Renal cortex interstitium (tissue), 11 donors: ENCODE measurements around the gene CNTN4. TPM values are rescaled to one million over a fixed set of nuclear protein-coding genes. Genes with fewer than 3 reads are reported as not detected.
A peak's percentile ranks its signal among the peaks of the same experiment; 100 is the strongest.
"Not testable (repeated sequence)": the region's sequence is repeated elsewhere in the genome, so short reads cannot be mapped to it uniquely, and the experiment has no call there.

Source experiments
- DNase-seq, 11 donors: peaks; one replicate each; pipeline ENCODE4 v3.0.0-alpha.2; 2013; ENCODE audit warnings: low read depth in 9 of 11, low spot score in 4 of 11; ENCODE audit errors: extremely low read depth in 1 of 11
- polyA plus RNA-seq, 3 donors: library from polyadenylated mRNA; unstranded; fragments of 120-200 nt; gene quantifications; one replicate each; pipeline ENCODE4 v1.2.1, GENCODE V29; 2013; ENCODE audit not compliant: insufficient read length in 3 of 3

CNTN4 gene
- polyA plus RNA-seq, 3 donors = 27.6 to 36.4 (median 33.2) TPM

GRCh38 chr3:2889736-2890135 is 791.1 kb downstream of the CNTN4 start:
- no peak for DNase-seq

DNA sequence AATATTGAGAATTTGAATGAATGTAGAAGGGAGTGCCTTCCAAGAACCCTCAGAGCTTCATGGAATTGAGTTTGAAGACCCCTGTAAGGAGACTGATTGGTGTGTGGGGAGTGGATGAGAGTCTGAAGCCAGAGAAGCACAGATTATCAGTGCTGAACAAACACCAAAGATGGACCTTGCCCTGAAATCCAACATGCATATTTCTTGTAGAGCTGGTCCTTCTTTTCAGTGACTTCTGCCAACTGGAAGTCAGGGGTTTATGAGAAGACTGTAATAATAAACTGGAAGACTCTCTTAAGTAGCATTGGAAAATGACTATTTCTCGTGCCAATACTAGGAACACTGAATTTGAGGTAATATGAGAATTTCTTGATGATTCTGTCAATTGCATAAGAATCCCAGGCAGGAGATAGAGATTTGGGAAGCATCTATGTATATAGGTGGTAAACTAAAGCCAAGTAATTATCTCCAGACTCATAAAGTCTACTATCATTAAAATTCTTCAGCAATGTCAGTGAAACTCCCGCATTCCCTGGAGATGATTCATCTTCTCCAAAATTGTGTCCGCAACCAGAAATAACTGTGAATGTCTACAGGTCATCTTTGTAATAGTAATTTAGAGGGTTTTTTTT is 797.8 kb downstream of the CNTN4 start:
- DNase-seq = no peak

- DNase-seq = no peak
These were observed 799.2 kb downstream of the CNTN4 start for GRCh38 chr3:2897821-2898220.

- DNase-seq = no peak
These were observed 800.1 kb downstream of the CNTN4 start for GRCh38 chr3:2898591-2899353.

GRCh38 chr3:2904054-2904453 is 805.4 kb downstream of the CNTN4 start:
- no peak for DNase-seq

DNA sequence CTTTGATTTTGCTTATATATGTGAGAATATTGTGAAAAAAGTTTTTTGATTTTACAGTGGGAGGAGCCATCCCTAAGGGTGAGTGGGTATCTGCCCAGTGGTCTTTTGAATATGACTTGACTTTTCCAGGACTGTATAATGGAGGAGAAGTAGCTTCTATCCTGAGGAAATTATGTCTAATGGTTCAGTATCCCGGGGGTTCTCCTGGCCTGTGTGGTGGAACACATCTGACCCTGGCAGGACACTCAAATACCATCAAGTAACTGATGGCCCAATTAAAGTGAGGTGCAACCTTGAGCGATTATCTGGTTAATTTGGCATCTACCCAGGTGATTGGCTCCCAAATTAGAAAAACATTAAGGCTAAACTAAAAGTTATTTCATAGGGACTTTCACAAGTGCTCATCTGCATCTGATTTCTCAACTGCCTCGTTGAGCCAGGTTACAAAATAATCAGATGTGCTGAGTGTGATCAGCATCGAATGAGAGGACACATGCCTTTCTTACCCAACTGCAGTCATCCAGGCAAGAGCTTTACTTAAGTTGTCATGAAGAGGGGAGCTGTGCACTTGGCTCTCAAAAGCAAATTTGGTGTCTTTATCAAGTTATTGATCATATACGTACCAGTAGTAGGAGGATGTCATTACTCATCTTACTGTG is 810.2 kb downstream of the CNTN4 start:
- DNase-seq = no peak

- DNase-seq = no peak
These were observed 812.3 kb downstream of the CNTN4 start for GRCh38 chr3:2910997-2911396.

- DNase-seq = no peak
These were observed 817.2 kb downstream of the CNTN4 start for GRCh38 chr3:2915826-2916225.

- DNase-seq = not testable (repeated sequence)
These were observed 818.0 kb downstream of the CNTN4 start for GRCh38 chr3:2916640-2917039.

DNA sequence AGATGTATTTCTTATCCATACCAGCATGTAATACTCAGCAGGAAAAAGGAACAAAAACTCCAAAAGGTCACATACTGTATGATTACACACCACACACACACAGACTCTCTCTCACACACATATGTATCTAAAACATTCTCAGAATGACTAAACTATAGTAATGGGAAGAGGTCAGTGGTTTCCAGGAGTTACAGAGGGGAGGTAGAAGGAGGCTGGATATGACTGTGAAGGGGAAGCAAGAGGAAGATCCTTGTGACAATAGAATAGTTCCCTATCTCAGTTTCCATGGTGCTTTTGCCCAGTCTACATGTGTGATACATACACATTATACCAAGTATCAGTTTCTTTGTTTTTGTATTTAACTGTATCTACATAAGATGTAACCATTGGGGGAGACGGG is 821.4 kb downstream of the CNTN4 start:
- no peak for DNase-seq

DNA sequence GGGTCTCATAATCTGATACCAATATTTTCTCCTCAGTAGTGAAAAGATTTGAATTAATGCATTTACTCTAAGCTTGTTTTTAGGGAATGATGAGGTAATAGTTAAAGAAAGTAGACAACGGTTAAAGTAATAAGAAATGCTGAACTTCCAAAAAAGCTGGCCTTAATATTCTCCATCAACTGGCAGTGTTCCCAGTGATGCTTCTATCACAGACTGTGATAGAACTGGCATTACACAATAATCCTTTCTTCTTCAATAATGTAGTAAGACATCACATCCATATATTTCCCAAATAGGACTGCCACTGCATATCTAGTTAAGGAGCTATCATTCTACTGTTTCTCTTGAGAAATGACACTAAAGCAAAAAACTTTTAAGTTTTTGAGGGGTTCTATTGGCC is 822.8 kb downstream of the CNTN4 start:
- DNase-seq = no peak

- peak in 10 of 11 donors; percentile 5 to 32 (median 22) for DNase-seq
These were observed 823.2 kb downstream of the CNTN4 start for GRCh38 chr3:2921903-2922302.

DNA sequence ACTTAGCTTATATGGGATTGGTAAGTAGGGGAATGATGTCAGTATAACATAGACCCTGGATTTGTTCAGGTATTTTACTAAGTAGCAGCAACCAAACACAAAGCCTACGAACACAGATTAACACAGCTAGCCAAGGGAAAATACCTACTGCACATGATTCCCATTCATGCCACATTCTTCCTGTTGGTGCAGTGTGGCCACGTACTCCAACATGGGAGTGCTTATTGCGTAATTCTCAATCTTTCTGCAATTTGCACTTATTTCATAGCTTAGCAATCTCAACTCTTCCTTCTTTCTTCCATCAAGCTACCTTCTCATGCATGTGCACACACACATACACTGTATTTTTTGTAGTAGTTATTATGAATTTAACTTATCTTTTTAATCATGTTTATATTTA is 824.7 kb downstream of the CNTN4 start:
- DNase-seq = no peak

DNA sequence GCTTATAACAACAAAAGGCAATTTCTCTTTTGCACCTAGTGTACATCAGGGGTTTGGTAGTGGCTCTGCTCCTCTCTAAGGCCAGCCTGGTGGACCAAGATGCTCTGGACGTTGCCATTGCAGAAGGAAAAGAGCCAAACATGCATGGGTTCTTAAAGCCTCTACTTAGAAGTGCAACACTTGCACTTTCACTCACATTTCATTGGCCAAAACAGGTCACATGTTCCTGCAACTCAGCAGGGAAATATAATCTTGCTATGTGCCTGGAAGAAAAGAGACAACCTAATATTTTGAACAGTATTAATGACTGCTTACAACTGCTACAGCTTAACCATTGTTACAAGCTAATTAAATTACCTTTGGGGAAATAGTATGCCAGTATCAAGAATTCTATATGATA is 828.6 kb downstream of the CNTN4 start:
- DNase-seq = no peak

DNA sequence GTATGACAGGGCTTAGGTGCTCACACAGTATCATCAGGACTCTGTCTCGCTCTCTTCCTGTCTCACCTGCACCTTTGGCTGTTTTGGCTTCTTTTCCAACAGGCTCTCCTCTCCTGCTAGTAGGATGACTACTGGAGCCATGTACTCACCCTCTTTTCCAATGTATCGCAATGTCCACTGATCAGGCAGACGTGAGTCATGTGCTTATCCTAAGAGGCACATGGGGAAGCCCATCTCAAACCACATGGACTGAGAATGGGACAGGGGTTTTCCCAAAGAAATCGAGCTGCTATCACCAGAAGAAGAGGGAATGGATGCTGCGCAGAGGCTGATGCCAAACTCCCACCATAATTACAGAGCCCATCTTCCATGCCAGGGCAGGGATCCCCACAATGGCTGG is 830.9 kb downstream of the CNTN4 start:
- DNase-seq = no peak

GRCh38 chr3:2931265-2931664 is 832.6 kb downstream of the CNTN4 start:
- DNase-seq = no peak

- no peak for DNase-seq
These were observed 835.9 kb downstream of the CNTN4 start for GRCh38 chr3:2934541-2934940.

GRCh38 chr3:2937055-2937454 is 838.4 kb downstream of the CNTN4 start:
- DNase-seq = no peak

GRCh38 chr3:2937592-2937991 is 838.9 kb downstream of the CNTN4 start:
- DNase-seq = no peak

DNA sequence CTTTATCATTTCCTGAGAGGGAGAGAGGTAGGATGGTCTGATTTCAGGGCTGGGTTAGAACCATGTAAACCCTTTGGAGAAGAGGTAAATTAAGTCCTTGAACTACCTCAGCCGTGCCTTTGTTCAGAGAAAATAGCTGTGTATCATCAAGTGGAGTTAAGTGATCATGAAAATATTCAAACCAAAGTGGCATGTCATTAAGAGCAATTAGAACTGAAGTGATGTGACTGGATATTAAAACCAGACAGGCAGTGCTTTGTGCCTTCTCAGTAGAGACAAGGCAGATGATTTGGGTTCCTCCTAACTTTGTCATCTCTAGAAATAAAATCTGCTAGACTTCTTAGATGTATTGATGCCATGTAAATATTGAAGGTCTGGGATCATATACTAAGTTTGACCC is 840.0 kb downstream of the CNTN4 start:
- DNase-seq = no peak
